ENCODE measurements around the gene SASS6.

DNA sequence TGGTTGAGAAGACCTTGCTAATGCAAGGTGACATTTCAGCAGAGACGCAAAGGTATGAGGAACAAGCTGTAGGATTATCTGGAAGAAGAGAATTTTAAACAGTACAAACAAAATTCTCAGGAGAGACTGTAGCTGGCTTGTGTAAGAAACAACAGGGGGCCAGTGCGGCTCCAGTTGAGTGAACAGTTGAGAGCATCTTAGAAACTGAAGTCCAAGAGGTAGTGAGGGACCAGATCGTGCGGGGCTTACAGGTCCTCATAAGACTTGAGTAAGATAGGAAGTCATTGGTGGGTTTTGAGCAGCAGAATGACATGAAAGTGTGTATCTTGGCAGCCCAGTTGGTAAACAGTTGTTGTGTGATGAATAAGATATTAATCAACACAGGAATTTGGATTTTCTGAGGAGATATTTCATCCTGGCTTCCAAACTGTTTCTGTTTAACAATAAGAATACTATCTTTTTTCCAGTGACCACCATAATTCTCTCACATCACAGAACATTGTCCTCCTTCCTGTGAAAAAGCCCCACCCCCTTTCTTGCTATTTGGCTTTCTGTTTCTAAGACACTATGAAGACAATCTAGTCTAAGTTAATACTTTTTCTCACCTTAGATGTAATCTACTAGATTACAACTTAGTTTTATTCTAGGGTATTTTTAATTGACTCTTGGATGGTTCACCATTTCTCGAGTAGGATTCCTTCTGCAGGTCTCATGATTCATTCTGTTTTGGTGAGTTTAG lies 62.4 kb downstream of the SASS6 start:
- no peak for TF ChIP-seq EZH2 (IDR thresholded peaks at IDR 0.05; ENCODE audit: borderline replicate concordance, low read depth, low read length, poor library complexity, severe bottlenecking)
- TF ChIP-seq, protein P1, sequence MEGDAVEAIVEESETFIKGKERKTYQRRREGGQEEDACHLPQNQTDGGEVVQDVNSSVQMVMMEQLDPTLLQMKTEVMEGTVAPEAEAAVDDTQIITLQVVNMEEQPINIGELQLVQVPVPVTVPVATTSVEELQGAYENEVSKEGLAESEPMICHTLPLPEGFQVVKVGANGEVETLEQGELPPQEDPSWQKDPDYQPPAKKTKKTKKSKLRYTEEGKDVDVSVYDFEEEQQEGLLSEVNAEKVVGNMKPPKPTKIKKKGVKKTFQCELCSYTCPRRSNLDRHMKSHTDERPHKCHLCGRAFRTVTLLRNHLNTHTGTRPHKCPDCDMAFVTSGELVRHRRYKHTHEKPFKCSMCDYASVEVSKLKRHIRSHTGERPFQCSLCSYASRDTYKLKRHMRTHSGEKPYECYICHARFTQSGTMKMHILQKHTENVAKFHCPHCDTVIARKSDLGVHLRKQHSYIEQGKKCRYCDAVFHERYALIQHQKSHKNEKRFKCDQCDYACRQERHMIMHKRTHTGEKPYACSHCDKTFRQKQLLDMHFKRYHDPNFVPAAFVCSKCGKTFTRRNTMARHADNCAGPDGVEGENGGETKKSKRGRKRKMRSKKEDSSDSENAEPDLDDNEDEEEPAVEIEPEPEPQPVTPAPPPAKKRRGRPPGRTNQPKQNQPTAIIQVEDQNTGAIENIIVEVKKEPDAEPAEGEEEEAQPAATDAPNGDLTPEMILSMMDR (conservative IDR thresholded peaks at IDR 0.05; ENCODE audit: low read depth, low read length): no peak
